ENCODE data around the gene SLC24A4.

- no peak for TF ChIP-seq POLR2A (IDR thresholded peaks at IDR 0.05)
- TF ChIP-seq CTCF (IDR thresholded peaks at IDR 0.05): no peak
These were observed 179.7 kb downstream of the SLC24A4 start for GRCh38 chr14:92502541-92503286.

Measured in breast epithelium (tissue), 3 donors.